Liver (tissue), 3 donors: Measurements from ENCODE around the gene GULP1.

ENCODE experiments used
- FOXA1 ChIP-seq: IDR thresholded peaks from 2 replicates; pipeline ENCODE4 v1.6.1; 2016; ENCODE audit warnings: antibody characterized with exemption
- GABPA ChIP-seq, 2 donors: IDR thresholded peaks in 1 of 2; conservative IDR thresholded peaks in 1 of 2; 2 replicates each; pipeline ENCODE4 v1.6.1; 2016; ENCODE audit warnings: antibody characterized with exemption in 2 of 2, mild to moderate bottlenecking in 1 of 2, moderate library complexity in 1 of 2
- HNF4A ChIP-seq, 2 donors: conservative IDR thresholded peaks; 2 replicates each; pipeline ENCODE4 v1.6.1; 2016; ENCODE audit warnings: antibody characterized with exemption in 2 of 2, mild to moderate bottlenecking in 2 of 2
- JUND ChIP-seq, 2 donors: IDR thresholded peaks; 2 replicates each; pipeline ENCODE4 v1.6.1; 2016; ENCODE audit warnings: antibody characterized with exemption in 2 of 2
- RAD21 ChIP-seq, 2 donors: IDR thresholded peaks; 2 replicates each; pipeline ENCODE4 v1.6.1; 2016; ENCODE audit warnings: antibody characterized with exemption in 2 of 2, mild to moderate bottlenecking in 2 of 2
- TAF1 ChIP-seq: conservative IDR thresholded peaks from 2 replicates; pipeline ENCODE4 v1.6.1; 2016; ENCODE audit warnings: antibody characterized with exemption, mild to moderate bottlenecking
- TF ChIP-seq, protein P1 (sequence below): fragments of 150-350 bp; IDR thresholded peaks from 2 replicates; pipeline ENCODE4 v1.5.1; 2017; ENCODE audit warnings: improper control_type of control experiment, low read depth, low read length; ENCODE audit not compliant: missing input control
- donor health status: healthy.
- donor health status: healthy.

DNA sequence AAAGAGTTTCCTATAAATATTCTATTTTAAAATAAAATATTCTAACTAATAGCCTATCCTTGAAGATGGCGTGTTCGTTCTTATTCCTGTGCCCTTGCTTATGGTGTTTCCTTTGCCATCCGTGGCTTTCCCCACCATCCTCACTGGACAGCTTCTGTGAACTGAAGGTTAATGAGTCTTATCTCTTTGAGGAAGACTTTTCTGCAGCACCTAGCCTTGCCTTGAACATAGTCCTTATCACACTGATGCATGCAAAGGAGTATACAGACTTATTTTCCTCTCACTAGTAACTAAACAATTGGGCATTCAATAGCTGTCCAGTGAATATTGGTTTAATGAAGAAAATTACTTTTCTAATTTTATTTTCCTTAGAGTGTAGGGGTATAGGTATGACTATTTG lies 88.1 kb downstream of the GULP1 start:
- TF ChIP-seq FOXA1, result no peak
- TF ChIP-seq, protein P1, sequence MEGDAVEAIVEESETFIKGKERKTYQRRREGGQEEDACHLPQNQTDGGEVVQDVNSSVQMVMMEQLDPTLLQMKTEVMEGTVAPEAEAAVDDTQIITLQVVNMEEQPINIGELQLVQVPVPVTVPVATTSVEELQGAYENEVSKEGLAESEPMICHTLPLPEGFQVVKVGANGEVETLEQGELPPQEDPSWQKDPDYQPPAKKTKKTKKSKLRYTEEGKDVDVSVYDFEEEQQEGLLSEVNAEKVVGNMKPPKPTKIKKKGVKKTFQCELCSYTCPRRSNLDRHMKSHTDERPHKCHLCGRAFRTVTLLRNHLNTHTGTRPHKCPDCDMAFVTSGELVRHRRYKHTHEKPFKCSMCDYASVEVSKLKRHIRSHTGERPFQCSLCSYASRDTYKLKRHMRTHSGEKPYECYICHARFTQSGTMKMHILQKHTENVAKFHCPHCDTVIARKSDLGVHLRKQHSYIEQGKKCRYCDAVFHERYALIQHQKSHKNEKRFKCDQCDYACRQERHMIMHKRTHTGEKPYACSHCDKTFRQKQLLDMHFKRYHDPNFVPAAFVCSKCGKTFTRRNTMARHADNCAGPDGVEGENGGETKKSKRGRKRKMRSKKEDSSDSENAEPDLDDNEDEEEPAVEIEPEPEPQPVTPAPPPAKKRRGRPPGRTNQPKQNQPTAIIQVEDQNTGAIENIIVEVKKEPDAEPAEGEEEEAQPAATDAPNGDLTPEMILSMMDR, result no peak
- TF ChIP-seq HNF4A (conservative IDR thresholded peaks at IDR 0.05), result no peak
- TF ChIP-seq GABPA (IDR thresholded peaks at IDR 0.05 in 1 of 2, conservative IDR thresholded peaks at IDR 0.05 in 1 of 2), result no peak
- no peak for TF ChIP-seq JUND (IDR thresholded peaks at IDR 0.05)
- no peak for TF ChIP-seq TAF1
- no peak for TF ChIP-seq RAD21 (IDR thresholded peaks at IDR 0.05)
